SU-DHL-6 (cell line): Measurements from ENCODE around the gene MYL6.
A peak's percentile ranks its signal among the peaks of the same experiment; 100 is the strongest.

ENCODE experiments used
- H2AFZ ChIP-seq: fragments of 200-600 bp; sonication (generic); 2 replicates; pipeline ENCODE4 v1.6.1; 2014; ENCODE audit warnings: low read depth, mild to moderate bottlenecking, moderate library complexity, mixed read lengths, antibody characterized with exemption, low read length; ENCODE audit not compliant: severe bottlenecking
- H3F3A ChIP-seq: fragments of 200-600 bp; shearing (Covaris generic); 2 replicates; pipeline ENCODE4 v1.6.0; 2016; ENCODE audit warnings: antibody characterized with exemption, mild to moderate bottlenecking; ENCODE audit not compliant: insufficient read depth
- H3K27ac ChIP-seq: fragments of 200-600 bp; sonication (generic); 2 replicates; pipeline ENCODE4 v1.5.1; 2016; ENCODE audit warnings: low read depth, mild to moderate bottlenecking, low read length, moderate library complexity, mixed read lengths
- H3K27me3 ChIP-seq: fragments of 200-600 bp; sonication (generic), shearing (Covaris generic); 2 replicates; pipeline ENCODE4 v1.6.0; 2014; ENCODE audit warnings: mild to moderate bottlenecking, low read length
- H3K36me3 ChIP-seq: fragments of 200-600 bp; sonication (generic); 2 replicates; pipeline ENCODE4 v1.6.1; 2014; ENCODE audit warnings: mild to moderate bottlenecking, low read length, mixed read lengths
- H3K4me2 ChIP-seq: fragments of 300-600, 200-600 bp; shearing (Covaris generic), sonication (generic); 2 replicates; pipeline ENCODE4 v1.6.0; 2014; ENCODE audit warnings: low read length, low read depth, mild to moderate bottlenecking; ENCODE audit not compliant: poor library complexity, severe bottlenecking
- H3K4me3 ChIP-seq: fragments of 200-600 bp; sonication (generic); 2 replicates; pipeline ENCODE4 v1.5.1; 2014; ENCODE audit warnings: antibody characterized with exemption, low read length, mild to moderate bottlenecking, mixed read lengths; ENCODE audit not compliant: insufficient read depth, poor library complexity, severe bottlenecking
- H3K79me2 ChIP-seq: fragments of 200-600 bp; sonication (generic); 2 replicates; pipeline ENCODE4 v1.6.1; 2014; ENCODE audit warnings: mild to moderate bottlenecking, low read length, moderate library complexity; ENCODE audit not compliant: insufficient read depth
- H3K9ac ChIP-seq: fragments of 200-600 bp; sonication (generic); 2 replicates; pipeline ENCODE4 v1.7.0; 2014; ENCODE audit warnings: mild to moderate bottlenecking, low read length
- H3K9me2 ChIP-seq: fragments of 200-600 bp; sonication (generic); replicated peaks from 2 replicates; pipeline ENCODE4 v1.6.1; 2014; ENCODE audit warnings: low read length; ENCODE audit not compliant: insufficient read depth
- H3K9me3 ChIP-seq: fragments of 200-600 bp; sonication (generic); 2 replicates; pipeline ENCODE4 v1.6.1; 2014; ENCODE audit warnings: low read length, mixed read lengths; ENCODE audit not compliant: insufficient read depth
- H4K20me1 ChIP-seq: fragments of 200-600 bp; sonication (generic); 2 replicates; pipeline ENCODE4 v1.6.1; 2014; ENCODE audit warnings: low read depth, mild to moderate bottlenecking, antibody characterized with exemption, low read length, moderate library complexity, mixed read lengths
- CTCF ChIP-seq: fragments of 200-600 bp; sonication (generic); IDR thresholded peaks from one replicate; pipeline ENCODE4 v1.5.1; 2017; ENCODE audit warnings: antibody characterized with exemption, mild to moderate bottlenecking, low read length, moderate library complexity; ENCODE audit not compliant: insufficient read depth, poor library complexity, severe bottlenecking
- EZH2phosphoT487 ChIP-seq: fragments of 200-600 bp; sonication (generic), shearing (Covaris generic); conservative IDR thresholded peaks from 2 replicates; pipeline ENCODE4 v1.6.1; 2018; ENCODE audit warnings: mild to moderate bottlenecking, antibody characterized with exemption, low read length, moderate library complexity, mixed read lengths

Gene MYL6

GRCh38 chr12:56206452-56207166 is 48.5 kb downstream of the MYL6 start:
- peaks cover 8% of the 10 kb centered on the region; the same call in 1 of the 2 replicates for H3K36me3 ChIP-seq
- H4K20me1 ChIP-seq: no peaks in the 10 kb centered on the region
- H3K27me3 ChIP-seq: no peaks in the 10 kb centered on the region
- H3K9ac ChIP-seq: no peak overlapping the region
- H3K79me2 ChIP-seq: no peaks in the 10 kb centered on the region
- no peak overlapping the region for H3K4me3 ChIP-seq
- peaks cover 15% of the 10 kb centered on the region; the same call in 1 of the 2 replicates for H3F3A ChIP-seq
- peak; percentile 54 for TF ChIP-seq CTCF
- TF ChIP-seq EZH2phosphoT487: no peak
- H3K9me2 ChIP-seq: no peaks in the 10 kb centered on the region
- H3K9me3 ChIP-seq: no peaks in the 10 kb centered on the region
- H3K27ac ChIP-seq: 0 out of 2 replicates have a peak overlapping the region, but pooled peaks have one; percentile 12
- H3K4me2 ChIP-seq: no peak overlapping the region
- no peak overlapping the region for H2AFZ ChIP-seq

- no peak overlapping the region for H3K4me2 ChIP-seq
- no peaks in the 10 kb centered on the region for H3K9me2 ChIP-seq
- H3K9ac ChIP-seq: no peak overlapping the region
Observed at GRCh38 chr12:56208006-56208405, 49.8 kb downstream of the MYL6 start.

More at GRCh38 chr12:56208006-56208405, 49.8 kb downstream of the MYL6 start:
- Histone ChIP-seq H3K27me3 (no peaks in the 10 kb centered on the region), H3K79me2 (no peaks in the 10 kb centered on the region), H3F3A (peaks cover 11% of the 10 kb centered on the region; the same call in 1 of the 2 replicates), H4K20me1 (no peaks in the 10 kb centered on the region), H3K9me3 (no peaks in the 10 kb centered on the region), H3K36me3 (peaks cover 11% of the 10 kb centered on the region), H3K4me3 (no peak overlapping the region), H2AFZ (no peak overlapping the region), H3K27ac (peak overlapping the region; percentile 68)
- no peak for TF ChIP-seq EZH2phosphoT487
- no peak for TF ChIP-seq CTCF
